HG03354 (cell line): Measurements from ENCODE around the gene RRP8.

Experiments
- ATAC-seq: cut with Tn5 transposase; IDR thresholded peaks from one replicate; pipeline ENCODE4 v1.9.1; 2021; ENCODE audit warnings: mild to moderate bottlenecking; ENCODE audit not compliant: unreplicated experiment, poor library complexity, severe bottlenecking

The RRP8 gene

DNA sequence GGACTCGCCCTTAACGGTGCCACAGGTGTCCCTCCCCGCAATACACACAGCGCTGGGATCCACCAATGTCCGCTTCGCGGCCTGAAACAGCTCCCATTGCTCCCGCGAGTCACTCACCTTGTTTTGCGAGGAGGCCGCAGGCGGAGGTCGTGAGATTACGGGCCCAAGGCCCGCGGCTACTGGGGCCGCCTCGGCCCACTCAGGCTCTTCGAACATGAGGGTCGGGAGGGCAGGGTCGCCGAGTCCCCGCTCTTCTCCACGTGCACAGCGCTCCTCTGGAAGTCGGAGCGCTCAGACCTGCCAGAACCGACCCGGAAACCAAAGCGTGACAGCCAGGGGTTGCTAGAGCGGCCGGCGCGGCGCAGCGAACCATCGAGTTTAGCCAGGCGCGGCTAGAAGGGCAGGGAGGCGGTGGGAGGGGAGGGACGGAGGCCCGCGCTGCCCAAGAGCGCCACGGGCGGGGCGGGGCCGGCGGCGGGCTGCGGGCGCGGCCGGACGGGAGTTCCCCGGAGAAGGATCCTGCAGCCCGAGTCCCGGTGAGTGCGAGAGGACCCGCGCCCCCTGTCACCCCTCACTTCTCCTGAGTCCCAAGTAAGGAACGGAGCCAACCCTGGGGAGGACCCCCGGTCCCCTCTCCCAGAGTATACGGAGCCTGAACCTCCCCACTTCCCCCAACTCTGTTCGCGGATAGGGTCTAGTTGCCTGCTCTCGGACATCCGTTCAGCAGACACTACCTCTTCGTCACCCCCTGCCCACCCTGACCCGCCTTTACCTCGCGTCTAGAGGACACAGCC, at the start of gene RRP8, which contains the start of gene ILK:
RRP8 (minus strand) TSS at position 330 of the 794 bp plus-strand sequence; CDS start at position 216, 114 bp downstream.
ILK (plus strand) TSS at position 488 of the 794 bp plus-strand sequence. CDS start 498 bp downstream, outside the sequence.
- peak; percentile 81 for ATAC-seq

DNA sequence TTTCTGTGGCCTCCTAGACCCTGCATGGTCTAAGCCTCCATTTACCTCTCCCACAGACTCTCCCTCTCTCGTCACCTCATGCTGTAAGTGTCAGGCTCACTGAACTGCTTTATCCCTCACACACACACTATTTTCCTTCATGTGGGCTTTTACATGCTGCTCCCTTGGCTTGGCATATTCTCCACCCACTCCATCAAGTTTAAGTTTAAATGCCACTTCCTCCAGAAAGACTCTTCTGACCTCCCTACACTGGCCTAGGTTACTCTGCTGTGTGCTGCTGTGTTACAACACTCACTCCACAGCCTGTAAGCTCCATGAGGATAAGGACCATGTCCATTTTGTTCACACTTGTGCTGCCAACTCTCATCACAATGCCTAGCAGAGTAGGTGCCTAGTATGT, 49.7 kb upstream of the RRP8 start:
- no peak for ATAC-seq

DNA sequence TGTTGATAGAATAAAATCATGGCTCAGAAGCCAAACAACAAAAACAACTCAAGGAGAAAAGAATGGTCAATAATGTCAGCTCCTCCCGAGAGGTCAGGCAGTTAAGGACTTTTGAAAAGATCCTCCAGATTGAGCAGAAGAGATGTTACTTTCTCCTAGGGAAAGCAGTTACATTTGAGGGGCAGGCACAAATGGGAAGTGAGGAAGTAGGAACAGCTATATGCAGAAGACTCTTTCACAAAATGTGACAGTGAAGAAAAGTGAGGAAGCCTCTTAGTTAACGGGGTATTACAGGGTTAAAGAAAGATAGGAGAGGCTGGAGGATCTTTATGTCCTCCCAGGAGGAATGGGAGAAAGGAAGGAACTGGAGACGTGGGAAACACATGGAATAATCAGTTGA, 48.8 kb upstream of the RRP8 start:
- ATAC-seq, result no peak

DNA sequence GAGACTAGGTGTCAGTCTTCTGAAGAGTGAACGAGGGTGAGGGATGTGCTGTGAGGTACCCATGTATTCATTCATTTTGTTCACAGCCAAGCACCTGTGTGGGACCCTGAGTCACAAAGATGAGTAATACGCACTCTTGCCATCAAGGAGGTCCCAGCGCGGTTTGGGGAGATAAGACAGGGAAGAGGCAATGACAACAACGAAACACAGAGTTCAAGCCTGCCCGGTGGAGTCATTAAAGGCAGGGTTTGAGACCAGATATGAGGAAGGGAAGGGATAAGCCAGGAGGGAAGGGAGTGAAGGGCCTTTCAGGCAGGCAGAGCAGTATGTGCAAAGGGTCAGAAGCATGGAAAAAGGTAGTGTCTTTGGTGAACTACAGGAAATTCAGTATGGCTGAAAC, 47.6 kb upstream of the RRP8 start:
- ATAC-seq, result no peak

DNA sequence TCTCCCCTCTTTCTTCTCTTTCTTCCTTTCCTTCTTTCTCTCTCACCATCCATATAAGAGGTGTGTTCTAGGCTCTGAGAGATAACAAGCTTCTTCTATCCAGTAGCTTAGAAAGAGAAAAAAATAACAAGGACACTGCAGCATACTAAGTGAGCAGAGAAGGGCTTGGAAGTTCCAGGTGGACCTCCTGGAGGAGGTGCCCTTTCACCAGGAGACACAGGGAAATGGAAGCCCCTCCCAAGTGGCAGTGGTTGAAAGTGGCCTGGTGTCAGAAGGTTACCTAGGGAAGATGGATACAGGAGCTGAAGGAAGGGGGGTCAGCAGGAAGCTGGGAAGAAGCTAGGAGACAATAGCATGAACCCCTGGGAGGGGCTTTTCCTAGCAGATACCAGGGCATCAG, 46.7 kb upstream of the RRP8 start:
- no peak for ATAC-seq

DNA sequence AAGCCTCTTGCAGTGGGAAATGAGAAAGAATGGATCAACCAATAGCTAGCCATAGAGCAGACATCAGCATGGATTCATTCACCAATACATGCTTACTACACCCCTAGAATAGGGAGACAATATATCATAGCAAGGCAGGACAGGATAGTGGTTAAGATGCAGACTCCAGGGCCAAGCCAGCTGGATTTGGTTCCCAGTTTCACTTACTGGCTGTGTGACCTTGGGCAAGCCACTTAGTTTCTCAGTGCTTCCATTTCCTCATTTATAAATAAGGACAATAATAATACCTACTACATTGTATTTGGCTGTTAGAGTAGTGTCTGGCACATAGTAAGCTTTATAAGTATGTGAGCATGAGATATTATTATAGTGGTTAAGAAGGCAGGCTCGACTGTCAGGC, 45.1 kb upstream of the RRP8 start:
- no peak for ATAC-seq

DNA sequence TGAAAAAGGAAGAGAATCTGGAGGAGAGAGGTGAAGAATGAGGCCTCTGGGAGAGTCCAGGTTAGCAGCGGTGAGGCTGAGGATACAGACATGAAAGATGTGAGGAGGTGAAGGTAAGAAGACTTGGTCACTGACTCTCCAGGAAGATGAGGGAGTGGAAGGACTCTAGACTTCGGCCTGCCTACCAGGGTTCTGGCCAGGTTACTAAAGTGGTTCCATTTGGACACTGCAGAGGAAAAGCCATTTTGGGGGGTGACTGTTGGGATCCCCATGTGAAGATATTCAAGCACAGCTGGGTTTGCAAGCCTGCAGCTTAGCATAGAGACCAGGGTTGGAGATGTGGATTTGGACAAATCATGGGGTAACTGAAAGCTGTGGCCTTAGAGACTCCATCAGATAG, 44.4 kb upstream of the RRP8 start:
- ATAC-seq, result no peak

DNA sequence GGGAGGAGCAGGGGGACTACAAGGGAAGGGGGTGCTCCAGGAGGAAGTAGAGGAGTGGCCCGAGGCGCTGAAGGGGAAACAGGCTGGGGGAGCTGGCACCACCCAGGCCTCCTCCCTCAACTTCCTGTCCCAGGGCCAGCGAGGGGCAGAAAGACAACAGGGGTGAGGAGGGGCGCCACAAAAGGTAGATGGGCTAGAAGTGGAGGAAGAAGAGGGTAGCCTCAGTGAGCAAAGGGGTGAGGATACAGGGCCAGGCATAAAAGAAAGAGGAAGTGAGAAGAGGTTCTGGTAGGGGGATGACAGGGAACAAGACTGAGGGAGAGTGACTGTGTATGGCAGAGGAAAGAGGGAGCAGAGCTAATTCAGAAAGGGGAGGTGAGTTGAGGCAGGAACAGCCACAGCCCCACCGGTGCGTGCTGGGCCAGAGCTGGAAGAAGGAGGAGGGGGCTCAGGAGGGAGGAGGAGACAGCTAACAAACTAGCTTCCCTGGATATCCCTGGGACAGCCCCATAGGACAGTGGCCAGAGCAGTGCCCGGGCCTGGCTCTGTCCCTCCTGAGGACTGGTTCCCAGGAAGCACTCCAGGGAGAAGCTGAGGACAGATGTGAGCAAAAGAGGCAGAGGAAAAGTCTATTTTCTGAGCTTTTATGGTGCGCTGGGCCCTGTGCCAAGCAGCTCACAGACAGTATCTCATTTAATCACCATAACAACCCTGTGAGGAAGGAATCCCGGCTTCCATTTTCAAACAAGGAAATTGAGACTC, 43.7 kb upstream of the RRP8 start:
- ATAC-seq, result peak; percentile 90

DNA sequence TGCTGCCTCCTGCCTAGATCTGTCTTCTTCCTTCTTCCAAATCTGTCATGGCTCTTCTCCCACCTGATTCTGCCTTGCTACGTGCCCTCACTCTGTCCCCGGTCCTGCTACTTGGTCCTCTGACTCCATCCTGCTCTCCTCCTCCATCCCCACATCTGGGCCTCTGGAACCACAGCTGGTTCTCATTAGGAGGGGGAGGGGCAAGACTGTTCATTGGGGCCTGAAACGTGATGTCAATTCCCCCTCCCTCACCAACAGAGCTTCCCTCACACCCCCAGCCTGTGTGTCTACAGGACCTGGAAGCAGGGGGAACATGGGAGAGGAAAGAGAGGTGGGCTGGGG, 43.1 kb upstream of the RRP8 start:
- no peak for ATAC-seq

DNA sequence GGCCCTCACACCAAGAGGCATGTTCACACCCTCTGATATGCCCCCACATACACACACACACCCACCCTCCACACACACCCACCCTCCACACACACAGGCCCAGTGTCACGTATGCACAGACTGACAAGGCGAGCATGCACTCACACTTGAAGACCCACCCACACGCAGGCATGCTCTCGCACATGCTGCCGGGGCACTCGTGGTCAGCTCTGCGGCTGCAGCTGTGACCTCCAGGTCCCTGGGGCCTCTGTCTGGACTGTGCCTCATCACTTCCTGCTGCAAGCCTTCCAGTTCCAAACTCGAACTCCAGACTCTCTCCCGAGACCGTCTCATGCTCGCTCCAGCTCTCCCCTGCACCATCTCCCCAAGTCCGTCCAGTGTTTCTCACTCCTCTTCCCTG, 42.7 kb upstream of the RRP8 start:
- peak; percentile 52 for ATAC-seq

DNA sequence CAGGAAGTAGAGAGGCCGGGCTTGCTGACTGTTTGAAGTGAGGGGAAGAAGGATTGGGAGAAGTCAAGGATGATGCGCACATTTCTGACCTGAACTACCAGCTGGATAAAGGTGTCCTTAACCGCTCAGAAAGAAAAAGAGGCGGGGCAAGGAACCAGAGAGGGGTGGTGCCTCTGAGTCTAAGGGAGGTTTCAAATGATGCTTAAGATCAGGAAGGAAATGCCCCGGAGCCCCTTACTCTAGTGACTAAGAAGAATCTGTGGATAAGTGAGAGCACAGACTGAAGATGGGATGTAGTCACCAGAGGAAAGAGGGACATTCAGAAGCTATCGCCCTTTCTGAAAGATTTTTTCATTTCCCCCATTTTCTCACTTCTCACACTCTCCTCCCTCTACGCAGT, 39.5 kb upstream of the RRP8 start:
- ATAC-seq, result no peak

DNA sequence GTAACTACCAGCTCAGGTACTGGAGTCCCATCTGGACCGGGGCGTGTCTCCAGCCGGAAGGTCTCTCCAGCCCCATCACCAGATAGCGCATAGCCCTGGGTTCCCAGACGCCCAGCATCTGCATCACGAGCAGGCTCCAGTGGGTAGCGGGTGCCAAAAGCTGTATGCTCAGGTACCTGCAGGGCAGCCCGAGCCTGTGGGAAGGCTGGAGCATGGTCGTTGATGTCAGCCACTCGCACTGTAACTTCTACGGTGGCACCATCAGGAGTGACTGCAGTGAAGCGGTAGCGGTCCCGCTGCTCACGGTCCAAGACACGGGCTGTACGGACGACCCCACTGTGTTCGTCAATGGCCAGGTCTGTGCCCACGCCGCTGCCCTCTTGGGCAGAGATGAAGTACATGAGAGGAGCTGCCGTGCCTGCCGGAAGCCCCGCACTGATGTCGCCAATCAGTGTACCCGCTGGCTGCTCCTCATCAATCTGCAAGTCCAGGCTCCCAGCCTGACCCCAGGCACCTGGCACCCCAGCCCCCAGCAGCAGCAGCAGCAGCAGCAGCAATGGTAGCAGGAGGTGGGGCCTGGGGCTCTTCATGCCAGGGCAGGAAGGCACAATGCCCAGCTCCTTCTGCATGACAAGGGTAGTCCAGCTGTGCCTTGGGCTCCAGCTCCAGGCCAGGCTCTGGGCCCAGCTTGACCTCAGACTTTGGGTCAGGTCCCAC, 37.7 kb upstream of the RRP8 start:
- ATAC-seq, result no peak

DNA sequence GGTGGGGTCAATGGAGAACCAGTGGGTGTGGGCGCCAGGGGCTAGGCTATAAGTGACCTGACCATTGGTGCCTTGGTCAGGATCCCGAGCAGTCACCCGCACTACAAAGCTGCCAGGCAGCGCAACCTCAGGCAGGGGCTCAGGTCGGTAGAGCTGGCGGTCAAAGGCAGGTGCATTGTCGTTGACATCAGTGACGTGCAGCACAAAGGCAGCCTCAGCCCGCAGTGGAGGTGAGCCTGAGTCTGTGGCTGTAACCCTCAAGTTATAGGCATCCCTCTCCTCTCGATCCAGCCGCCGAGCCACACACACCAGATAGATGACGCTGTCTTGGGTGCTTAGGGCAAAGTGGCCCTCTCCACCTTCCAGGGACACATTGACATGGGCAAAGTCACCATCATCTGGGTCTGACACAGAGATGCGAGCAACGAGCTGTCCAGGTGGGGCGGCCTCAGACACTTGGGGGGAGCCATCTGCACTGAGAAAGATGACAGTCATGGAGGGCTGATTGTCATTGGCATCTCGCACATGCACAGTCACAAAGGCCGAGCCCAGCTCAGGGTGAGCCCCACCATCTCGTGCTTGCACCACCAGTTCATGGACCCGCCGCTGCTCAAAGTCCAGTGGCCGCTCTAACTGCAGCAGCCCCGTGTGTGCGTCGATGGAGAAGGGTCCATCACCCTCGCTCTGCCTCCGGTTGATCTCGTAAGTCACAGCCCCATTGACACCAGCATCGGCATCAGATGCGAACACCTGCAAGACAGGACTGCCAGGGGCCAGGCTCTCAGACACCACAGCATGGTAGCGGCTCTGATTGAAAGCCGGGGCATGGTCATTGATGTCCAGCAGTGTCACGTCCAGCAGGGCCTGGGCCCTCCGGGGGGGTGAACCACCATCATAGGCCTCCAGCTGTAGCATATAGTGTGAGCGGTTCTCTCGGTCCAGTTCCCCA, 36.9 kb upstream of the RRP8 start:
- no peak for ATAC-seq

DNA sequence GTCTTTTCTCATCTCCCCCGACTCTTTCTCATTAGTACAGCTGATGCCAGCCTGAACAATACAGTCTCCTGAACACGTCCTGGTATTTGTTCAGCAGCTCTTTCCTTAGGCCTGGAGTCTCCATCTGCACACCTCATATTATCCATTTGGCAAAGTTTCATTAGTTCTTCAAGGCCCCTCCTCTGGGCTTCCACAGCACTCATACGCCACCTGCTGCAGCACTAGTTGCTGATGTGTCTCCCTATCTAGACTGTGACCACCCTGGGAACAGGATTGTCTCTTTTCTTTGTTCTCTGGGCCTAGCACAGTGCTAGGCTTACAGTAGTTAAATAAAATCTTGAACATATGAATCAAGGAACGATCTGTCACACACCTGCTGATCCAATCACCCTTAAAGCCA, 35.0 kb upstream of the RRP8 start:
- ATAC-seq, result no peak

DNA sequence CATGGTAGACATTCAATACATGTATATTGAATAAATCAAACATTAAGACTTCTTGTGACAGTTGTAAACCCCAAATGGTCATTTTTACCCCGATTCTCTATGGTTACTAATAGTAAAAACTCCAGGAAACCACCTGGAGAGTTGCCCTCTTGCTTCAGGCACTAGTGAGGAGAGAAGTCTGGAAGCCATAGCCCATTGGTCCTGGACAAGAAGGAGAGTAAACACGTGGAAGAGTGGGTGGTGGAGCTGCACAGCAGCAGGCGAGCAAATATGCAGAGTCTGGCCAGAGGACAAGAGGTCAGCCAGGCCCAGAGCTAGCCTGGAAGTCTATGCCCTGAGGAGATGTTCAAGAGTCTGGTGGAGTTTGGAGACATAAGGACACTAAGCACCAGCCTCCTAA, 34.5 kb upstream of the RRP8 start:
- ATAC-seq, result no peak

DNA sequence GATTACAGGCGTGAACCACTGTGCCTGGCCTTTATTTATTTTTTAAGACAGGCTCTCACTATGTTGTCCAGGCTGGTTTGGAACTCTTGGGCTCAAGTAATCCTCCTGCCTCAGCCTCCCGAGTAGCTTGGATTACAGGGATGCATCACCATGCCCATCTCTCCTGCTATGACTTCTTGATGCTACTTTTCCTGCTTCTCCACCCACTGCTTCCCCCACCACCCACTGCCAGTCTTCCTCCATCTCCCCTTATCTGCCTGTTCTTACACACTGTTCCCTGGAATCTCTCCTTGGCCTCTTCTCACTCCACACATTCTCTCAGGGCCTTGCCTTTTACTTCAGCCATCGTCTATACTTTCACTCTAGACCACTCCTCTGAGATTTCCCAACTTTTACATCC, 33.1 kb upstream of the RRP8 start:
- ATAC-seq, result no peak

DNA sequence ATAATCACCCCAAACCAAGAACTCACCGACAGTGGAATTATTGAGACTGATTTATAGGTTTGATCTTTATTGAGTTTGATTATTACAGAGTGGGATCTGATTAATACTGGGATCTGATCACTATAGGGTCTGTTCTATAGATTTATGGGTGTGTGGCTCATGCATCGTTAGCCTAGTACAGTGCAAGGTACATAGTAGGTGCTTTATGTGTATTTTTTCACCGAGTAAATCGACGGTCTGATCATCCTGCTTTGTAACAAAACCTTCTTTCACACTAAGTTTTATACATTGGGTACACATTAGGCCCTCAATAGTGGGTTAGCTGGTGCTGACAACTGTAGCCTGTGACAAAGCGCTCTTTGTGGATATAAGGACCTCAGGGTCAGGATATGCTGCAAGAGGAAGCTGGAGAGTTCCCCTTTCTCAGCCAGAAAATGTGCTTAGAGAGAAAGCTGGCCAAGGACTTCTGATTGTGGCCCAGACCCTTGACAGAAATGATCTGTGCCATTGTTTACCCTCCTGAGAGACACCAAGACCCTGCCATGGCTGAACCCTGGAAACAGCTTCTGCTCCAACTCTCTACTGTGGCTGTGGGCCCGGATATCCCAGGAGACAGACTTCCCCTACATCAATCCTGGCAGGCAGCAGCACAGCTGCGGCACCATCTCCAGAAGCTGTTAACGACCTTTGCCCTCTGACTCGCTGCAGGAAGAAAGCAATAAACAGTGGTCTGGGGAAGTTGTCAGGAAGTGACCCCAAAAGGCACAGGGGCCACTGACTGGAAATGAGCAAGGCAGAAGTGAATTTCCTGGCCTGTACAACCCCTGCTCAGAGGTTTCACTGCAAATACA, 31.9 kb upstream of the RRP8 start:
- ATAC-seq, result no peak

DNA sequence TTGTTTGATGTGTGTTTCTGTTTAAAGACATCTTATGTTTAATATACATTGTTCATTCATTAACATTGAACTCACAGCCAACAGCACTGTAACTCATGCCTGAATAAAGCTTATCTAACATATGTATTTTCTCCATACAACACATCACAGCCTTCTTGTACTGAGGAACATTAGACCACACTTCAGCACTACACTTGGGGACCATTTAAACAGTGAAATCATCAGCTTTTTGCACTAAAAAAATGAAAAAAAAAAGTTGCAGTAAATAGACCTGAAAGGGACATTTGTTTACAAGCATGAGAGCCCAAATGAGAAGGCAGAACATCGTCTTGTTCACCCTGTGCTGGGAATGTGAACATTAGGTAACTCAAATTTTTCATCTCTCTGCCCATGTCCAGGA, 31.1 kb upstream of the RRP8 start:
- no peak for ATAC-seq
